COLO829 (cell line): ENCODE data around the gene ADD1.

Experiments
- DNase-seq: peaks from one replicate; pipeline ENCODE4 v3.0.0; 2012; ENCODE audit warnings: low spot score

The ADD1 gene

DNA sequence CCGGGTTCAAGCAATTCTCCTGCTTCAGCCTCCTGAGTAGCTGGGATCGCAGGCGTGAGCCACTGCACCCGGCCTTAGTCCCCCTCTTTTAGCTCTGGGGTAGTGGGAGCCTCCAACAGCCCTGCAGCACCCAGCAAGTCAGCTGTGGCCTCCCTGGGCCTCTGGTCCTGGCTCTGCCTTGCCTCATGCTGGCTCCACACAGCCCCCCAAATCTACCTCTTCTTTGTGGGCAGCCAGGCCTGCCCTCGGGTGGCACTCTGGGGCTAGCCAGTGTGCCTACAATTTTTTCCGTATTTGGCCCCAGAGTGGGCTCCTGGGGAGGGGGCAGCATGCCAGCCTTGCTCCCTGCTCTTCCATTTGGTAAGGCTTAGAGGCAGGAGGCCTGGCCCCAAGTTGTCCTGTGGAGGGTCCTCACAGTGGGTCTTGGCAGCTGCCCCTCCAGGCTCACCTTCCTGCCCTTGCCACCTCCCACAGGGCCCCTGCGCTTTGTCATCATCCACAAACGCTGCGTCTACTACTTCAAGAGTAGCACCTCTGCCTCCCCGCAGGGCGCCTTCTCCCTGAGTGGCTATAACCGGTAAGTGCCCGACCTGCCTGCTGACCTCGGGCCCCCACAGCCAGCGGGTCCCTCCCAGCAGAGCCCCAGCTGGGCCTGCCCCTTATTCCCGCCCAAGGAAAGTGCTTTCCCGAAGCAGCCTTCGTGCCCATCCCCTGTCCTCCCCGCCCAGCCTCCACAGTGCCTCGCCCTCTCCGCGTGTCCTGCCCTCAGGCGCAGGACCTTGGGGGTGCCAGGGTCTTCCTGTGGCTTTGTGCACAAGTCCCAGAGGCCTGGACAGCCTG, 21.0 kb upstream of the ADD1 start:
- no peak for DNase-seq

- DNase-seq = no peak
These were observed 20.4 kb upstream of the ADD1 start for GRCh38 chr4:2823301-2823670.

DNA sequence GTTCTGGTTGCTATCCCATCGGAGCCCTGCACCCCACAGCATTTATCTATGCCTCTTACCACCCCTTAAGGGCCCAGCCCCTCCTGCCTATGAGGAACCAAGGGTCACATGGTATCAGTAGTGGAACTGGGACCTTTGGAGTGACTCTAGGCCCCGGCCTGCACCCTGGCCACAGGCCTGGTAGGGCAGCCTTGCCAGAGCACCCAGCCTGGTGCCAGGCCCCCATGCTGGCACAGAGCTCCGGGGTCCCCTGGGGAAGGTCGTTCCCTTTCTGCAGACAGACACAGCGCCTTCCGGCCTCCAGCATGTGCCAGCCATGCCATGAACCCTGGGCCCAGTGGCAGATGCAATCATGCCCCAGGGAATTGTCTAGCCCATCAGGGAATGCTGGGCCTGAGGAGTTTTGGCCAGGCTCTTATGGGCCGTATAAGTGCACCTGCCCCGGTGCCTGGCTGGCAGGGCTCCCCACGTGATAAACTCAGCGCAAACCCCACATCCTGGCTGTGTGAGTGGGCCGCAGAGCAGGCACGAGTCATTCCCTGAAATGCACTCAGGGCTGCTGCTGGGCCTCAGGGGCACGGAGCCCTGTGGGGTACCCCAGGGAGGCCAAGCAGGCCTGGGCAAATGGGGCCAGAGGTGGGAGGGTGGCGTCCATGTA, 19.8 kb upstream of the ADD1 start:
- DNase-seq = no peak

- DNase-seq = no peak
These were observed 19.3 kb upstream of the ADD1 start for GRCh38 chr4:2824329-2824835.

DNA sequence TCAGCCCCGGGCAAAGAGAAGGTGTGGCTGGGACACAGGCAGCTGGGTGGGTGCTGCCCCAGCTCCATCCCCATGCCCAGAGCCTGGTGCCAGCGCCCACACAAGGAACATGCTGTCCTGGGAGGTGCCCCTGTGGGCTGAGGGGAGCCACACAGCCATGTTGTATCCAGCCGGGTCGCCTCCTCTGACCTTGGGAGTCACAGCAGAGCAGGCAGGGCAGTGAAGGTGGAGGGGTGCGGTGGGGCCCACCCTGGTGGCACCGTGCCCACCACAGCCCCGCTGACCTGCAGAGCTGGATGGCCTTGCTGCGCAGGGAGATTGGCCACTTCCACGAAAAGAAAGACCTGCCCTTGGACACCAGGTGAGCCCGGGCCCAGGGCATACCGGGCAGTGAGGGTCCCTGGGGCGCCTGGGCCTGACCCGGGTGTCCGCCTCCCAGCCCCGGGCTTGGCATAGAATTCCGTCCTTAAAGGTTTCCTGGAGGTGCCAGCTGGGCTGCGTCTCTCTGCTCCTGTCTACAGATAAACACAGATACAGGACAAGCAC, 18.7 kb upstream of the ADD1 start:
- no peak for DNase-seq

DNA sequence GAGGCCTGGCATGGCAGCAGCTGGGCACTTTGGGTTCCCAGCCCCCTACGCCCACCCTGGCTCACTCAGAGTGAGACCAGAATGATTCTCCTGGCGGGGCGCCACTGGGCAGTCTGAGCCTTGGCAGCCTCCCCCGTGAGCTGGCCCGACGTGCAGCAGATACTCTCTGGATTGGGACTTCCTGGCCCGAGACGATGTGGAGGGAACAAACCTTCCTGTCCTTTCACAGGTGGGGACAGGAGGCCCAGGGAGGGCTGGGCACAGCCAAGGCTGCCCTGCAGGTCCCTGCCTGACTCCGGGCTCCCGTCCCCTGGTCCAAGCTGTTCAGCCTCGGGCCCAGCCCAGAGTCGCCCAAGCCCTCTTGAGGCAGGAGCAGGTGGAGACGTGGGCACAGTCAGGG, 17.9 kb upstream of the ADD1 start:
- DNase-seq = no peak

DNA sequence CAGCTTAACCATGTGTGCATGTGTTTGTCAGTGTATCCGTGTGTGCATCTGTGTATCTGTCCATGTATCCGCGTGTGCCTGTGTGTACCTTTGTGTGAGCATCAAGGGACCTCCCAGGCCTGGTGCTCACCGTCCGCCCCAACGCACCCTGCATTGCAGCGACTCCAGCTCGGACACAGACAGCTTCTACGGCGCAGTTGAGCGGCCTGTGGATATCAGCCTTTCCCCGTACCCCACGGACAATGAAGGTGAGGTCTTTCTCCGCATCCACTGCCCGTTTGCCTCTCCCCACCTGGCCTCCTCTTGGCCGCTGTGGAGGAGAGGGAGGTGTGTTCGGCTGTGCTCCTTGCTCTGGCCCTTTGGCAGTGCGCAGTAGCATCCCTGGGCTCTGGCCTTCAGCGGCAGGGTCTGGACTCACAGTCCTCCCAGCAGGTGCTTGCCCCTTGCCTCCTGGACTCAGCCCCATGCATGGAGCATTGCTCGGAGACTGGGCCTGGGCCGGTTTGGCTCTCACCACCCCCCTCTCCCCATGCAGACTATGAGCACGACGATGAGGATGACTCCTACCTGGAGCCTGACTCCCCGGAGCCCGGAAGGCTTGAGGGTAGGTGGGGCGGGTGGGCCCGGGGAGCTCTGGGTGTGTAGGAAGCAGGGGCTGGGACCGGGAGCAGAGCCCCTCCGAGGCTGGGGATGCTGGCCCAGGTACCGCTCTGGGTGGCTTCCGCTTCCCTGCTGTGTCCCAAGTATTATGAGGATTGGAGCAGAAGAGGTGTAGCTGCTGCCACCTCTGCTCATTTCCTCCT, 16.4 kb upstream of the ADD1 start:
- no peak for DNase-seq

- DNase-seq = no peak
These were observed 15.5 kb upstream of the ADD1 start for GRCh38 chr4:2827874-2828751.

GRCh38 chr4:2828758-2829181, 14.9 kb upstream of the ADD1 start:
- no peak for DNase-seq

DNA sequence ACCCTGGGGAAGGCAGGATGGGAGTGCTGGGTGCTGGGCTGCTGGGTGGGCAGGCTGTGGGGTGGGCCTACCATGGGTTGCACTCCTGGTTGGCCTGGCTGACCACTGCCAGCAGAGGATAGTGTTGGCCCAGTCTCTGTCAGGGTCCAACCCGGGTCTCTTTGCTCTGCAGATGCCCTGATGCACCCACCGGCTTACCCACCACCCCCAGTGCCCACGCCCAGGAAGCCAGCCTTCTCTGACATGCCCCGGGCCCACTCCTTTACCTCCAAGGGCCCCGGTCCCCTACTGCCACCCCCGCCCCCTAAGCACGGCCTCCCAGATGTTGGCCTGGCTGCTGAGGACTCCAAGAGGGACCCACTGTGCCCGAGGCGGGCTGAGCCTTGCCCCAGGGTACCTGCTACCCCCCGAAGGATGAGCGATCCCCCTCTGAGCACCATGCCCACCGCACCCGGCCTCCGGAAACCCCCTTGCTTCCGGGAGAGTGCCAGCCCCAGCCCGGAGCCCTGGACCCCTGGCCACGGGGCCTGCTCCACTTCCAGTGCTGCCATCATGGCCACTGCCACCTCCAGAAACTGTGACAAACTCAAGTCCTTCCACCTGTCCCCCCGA, 14.2 kb upstream of the ADD1 start:
- no peak for DNase-seq

DNA sequence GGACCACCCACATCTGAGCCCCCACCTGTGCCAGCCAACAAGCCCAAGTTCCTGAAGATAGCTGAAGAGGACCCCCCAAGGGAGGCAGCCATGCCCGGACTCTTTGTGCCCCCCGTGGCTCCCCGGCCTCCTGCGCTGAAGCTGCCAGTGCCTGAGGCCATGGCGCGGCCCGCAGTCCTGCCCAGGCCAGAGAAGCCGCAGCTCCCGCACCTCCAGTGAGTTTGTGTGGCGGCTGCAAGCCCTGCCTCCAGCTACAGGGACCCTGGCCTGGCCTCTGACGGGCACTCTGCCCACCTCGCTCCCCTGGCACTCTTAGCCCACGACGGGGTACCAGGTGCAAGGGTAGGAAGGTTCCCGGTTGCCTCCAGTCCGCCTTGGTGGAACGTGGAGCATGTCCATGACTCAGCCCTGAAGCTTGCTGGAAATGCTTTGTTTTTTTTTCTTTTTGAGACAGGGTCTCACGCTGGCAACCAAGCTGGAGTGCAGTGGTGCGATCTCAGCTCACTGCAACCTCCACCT, 13.7 kb upstream of the ADD1 start:
- no peak for DNase-seq

- DNase-seq = no peak
These were observed 12.7 kb upstream of the ADD1 start for GRCh38 chr4:2830632-2831610.

GRCh38 chr4:2831611-2832308, 11.9 kb upstream of the ADD1 start:
- no peak for DNase-seq

DNA sequence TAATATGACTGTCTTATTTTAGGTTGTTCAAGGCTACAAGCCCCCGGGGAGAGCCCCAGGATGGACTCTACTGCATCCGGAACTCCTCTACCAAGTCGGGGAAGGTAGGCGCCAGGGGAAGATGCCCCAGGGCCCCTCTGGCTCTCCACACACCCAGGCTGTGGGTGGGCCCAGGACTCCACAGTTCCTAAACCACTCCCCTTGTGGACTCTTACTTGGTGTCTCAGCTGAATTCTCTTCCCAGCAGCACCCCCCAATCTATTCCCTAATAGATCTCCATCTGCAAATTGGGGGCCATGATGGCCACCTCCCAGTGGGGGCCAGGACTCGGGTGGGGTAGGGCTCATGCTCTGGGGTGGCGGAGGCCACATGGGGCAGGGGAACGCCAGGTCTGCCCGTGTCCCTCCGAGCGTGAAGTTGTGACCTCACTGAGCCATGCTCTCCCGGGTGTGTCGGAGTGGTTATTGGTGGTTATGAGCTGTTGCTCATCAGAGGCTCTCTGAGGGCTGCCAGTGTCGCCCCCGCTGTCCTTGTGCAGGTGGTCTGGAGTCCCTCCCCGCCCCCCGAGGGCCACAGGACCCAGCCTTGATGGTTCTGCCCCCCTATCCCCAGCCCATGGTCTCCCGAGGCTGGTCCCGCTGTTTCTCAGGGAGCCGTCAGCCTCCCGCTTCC, 11.2 kb upstream of the ADD1 start:
- DNase-seq = no peak

DNA sequence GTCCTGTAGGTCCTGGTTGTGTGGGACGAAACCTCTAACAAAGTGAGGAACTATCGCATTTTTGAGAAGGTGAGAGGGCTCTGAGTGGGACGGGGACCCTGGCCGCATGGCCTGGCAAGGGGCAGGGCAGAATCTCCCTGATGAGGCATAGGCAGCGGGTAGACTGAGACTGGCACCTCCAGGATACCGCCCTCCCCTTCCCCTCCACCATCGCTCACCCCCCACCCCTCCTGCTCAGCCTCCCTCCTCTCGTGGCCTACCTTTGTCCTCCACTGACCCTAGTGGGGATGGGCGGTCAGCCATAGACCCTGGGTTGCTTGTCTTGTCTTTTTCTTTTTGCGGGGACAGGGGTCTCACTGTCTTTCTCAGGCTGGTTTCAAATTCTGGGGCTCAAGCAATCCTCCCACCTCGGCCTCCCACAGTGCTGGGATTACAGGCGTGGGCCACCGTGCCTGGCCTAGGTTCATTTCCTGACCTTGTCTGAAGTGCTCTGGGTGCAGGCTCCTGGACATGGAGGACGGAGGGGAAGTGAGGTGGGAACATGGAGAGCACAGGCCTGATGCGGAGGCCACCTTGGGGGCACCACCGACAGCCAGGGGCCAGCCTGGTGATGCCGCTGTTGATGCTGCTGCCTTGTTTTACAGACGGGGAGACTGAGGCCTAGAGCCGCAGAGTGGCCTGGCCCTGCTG, 10.5 kb upstream of the ADD1 start:
- no peak for DNase-seq

GRCh38 chr4:2833671-2834000, 10.0 kb upstream of the ADD1 start:
- no peak for DNase-seq

- DNase-seq = no peak
These were observed 9.4 kb upstream of the ADD1 start for GRCh38 chr4:2834001-2834921.
